Transverse colon (tissue), 4 donors: ENCODE data around the gene ZNF785.

ENCODE experiments used
- POLR2A ChIP-seq: fragments of 450-650 bp; IDR thresholded peaks from one replicate; pipeline ENCODE4 v1.6.1; 2016; ENCODE audit warnings: antibody characterized with exemption, mild to moderate bottlenecking, moderate library complexity
- POLR2AphosphoS5 ChIP-seq, 3 donors: sonication (generic); formaldehyde crosslinking; IDR thresholded peaks; one replicate each; pipeline ENCODE4 v1.6.1; 2016; ENCODE audit warnings: antibody characterized with exemption in 3 of 3
- TF ChIP-seq, protein P1 (sequence below), 5 experiments: fragments of 200-600 bp in 3 of 5; fragments of 450-650 bp in 2 of 5; sonication (generic) in 3 of 5; IDR thresholded peaks; 1 replicate in 2 of 5; 2 replicates in 3 of 5; pipeline ENCODE4 v1.5.1; 2016 to 2017; ENCODE audit warnings: antibody characterized with exemption in 5 of 5, inconsistent platforms in 3 of 5, mild to moderate bottlenecking in 2 of 5, moderate library complexity in 1 of 5

DNA sequence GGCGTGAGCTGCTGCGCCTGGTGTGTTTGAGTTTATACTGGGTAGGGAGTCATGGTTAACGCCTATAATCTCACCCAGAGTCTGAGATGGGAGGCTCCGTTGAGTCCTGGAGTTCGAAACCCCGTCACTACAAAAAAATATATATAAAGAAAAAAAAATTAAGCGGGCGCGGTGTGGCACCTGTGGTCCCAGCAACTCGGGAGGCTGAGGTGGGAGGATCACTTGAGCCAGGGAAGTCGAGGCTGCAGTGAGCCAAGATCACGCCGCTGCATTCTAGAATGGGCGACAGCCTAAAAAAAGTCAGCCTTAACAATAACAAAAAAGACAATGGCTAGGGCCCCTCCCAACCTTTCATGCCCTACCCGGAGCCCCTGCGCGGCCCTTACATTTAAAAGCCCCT, 48.0 kb upstream of the ZNF785 start:
- TF ChIP-seq, protein P1, sequence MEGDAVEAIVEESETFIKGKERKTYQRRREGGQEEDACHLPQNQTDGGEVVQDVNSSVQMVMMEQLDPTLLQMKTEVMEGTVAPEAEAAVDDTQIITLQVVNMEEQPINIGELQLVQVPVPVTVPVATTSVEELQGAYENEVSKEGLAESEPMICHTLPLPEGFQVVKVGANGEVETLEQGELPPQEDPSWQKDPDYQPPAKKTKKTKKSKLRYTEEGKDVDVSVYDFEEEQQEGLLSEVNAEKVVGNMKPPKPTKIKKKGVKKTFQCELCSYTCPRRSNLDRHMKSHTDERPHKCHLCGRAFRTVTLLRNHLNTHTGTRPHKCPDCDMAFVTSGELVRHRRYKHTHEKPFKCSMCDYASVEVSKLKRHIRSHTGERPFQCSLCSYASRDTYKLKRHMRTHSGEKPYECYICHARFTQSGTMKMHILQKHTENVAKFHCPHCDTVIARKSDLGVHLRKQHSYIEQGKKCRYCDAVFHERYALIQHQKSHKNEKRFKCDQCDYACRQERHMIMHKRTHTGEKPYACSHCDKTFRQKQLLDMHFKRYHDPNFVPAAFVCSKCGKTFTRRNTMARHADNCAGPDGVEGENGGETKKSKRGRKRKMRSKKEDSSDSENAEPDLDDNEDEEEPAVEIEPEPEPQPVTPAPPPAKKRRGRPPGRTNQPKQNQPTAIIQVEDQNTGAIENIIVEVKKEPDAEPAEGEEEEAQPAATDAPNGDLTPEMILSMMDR (IDR thresholded peaks at IDR 0.05), result no peak
- TF ChIP-seq POLR2A (no peak), POLR2AphosphoS5 (IDR thresholded peaks at IDR 0.05) (no peak)
